Spleen (tissue), 7 donors: ENCODE results near the gene SMO.

Source experiments
- POLR2AphosphoS5 ChIP-seq, 3 donors: sonication (generic); formaldehyde crosslinking; IDR thresholded peaks; one replicate each; pipeline ENCODE4 v1.5.1; 2017; ENCODE audit warnings: antibody characterized with exemption in 3 of 3
- TF ChIP-seq, protein P1 (sequence below), 11 experiments: fragments of 200-600 bp in 7 of 11; fragments of 450-650 bp in 4 of 11; sonication (generic) in 4 of 11; IDR thresholded peaks in 8 of 11; conservative IDR thresholded peaks in 3 of 11; 1 replicate in 7 of 11; 2 replicates in 4 of 11; pipeline versions ENCODE4 v1.4.0 to v1.8.0; 2016 to 2021; ENCODE audit warnings: antibody characterized with exemption in 11 of 11, inconsistent platforms in 4 of 11, mild to moderate bottlenecking in 1 of 11
- donor health status: DM: no; HTN: no; CAD: no; lungs with moderate emphysema.
- donor health status: DM: no; HTN: no; CAD: no.
- donor health status: DM: no; HTN: no; CAD: no.

GRCh38 chr7:129161524-129162225 is 26.8 kb upstream of the SMO start:
- TF ChIP-seq, protein P1, sequence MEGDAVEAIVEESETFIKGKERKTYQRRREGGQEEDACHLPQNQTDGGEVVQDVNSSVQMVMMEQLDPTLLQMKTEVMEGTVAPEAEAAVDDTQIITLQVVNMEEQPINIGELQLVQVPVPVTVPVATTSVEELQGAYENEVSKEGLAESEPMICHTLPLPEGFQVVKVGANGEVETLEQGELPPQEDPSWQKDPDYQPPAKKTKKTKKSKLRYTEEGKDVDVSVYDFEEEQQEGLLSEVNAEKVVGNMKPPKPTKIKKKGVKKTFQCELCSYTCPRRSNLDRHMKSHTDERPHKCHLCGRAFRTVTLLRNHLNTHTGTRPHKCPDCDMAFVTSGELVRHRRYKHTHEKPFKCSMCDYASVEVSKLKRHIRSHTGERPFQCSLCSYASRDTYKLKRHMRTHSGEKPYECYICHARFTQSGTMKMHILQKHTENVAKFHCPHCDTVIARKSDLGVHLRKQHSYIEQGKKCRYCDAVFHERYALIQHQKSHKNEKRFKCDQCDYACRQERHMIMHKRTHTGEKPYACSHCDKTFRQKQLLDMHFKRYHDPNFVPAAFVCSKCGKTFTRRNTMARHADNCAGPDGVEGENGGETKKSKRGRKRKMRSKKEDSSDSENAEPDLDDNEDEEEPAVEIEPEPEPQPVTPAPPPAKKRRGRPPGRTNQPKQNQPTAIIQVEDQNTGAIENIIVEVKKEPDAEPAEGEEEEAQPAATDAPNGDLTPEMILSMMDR (IDR thresholded peaks at IDR 0.05 in 8 of 11, conservative IDR thresholded peaks at IDR 0.05 in 3 of 11): no peak
- TF ChIP-seq POLR2AphosphoS5 (IDR thresholded peaks at IDR 0.05): no peak
